WTC11 (cell line): ENCODE data around the gene CAMTA1. TPM values are rescaled to one million over a fixed set of nuclear protein-coding genes. Genes with fewer than 3 reads are reported as not detected.
A peak's percentile ranks its signal among the peaks of the same experiment; 100 is the strongest.

Experiments
- ATAC-seq: fragments of 200-7000 bp; cut with Tn5 transposase; 2 replicates; pipeline ENCODE4 v1.10.0; 2021; ENCODE audit warnings: mild to moderate bottlenecking, moderate library complexity
- CTCF ChIA-PET: fragments of 300-600 bp; sonication (Branson Sonifier 250); formaldehyde crosslinking; loops from one replicate; lab custom pipeline; 2021; ENCODE audit warnings: antibody characterized with exemption; lab: Charles Lee
- POLR2A ChIA-PET: fragments of 350-600 bp; sonication (Branson Sonifier 250); formaldehyde crosslinking; loops from one replicate; lab custom pipeline; 2021; ENCODE audit warnings: antibody characterized with exemption; lab: Charles Lee
- DNase-seq: peaks from one replicate; pipeline ENCODE4 v3.0.0; 2021; ENCODE audit warnings: low spot score
- H3K27ac Mint-ChIP-seq: 2 replicates; pipeline ENCODE4 v1.8.0; 2021; ENCODE audit warnings: mixed read lengths
- H3K27me3 Mint-ChIP-seq: 2 replicates; pipeline ENCODE4 v1.8.0; 2021; ENCODE audit warnings: low read depth, mild to moderate bottlenecking, moderate library complexity, mixed read lengths
- H3K36me3 Mint-ChIP-seq: 2 replicates; pipeline ENCODE4 v1.8.0; 2021; ENCODE audit warnings: mixed read lengths
- H3K4me1 Mint-ChIP-seq: 2 replicates; pipeline ENCODE4 v1.8.0; 2022; ENCODE audit warnings: mixed read lengths
- H3K4me3 Mint-ChIP-seq: 2 replicates; pipeline ENCODE4 v1.8.0; 2021; ENCODE audit warnings: mild to moderate bottlenecking, moderate library complexity, mixed read lengths
- H3K9me3 Mint-ChIP-seq: 2 replicates; pipeline ENCODE4 v1.8.0; 2021; ENCODE audit warnings: mixed read lengths
- ATF1 ChIP-seq: sonication (generic); formaldehyde crosslinking; IDR thresholded peaks from 2 replicates; pipeline ENCODE4 v1.8.1; 2023; ENCODE audit warnings: mild to moderate bottlenecking, moderate library complexity, missing genetic modification reagents
- E2F4 ChIP-seq: sonication (generic); formaldehyde crosslinking; IDR thresholded peaks from 2 replicates; pipeline ENCODE4 v1.8.1; 2022; ENCODE audit warnings: low read depth, mild to moderate bottlenecking, moderate library complexity, missing genetic modification reagents, borderline replicate concordance
- ELF4 ChIP-seq: sonication (generic); formaldehyde crosslinking; IDR thresholded peaks from 2 replicates; pipeline ENCODE4 v1.8.1; 2022; ENCODE audit warnings: low read depth, mild to moderate bottlenecking, moderate library complexity, missing genetic modification reagents
- EMX1 ChIP-seq: fragments of 250-450 bp; sonication (Bioruptor Pico); IDR thresholded peaks from 2 replicates; pipeline ENCODE4 v1.8.0; 2021; ENCODE audit warnings: mild to moderate bottlenecking
- GTF2I ChIP-seq: fragments of 250-450 bp; sonication (Bioruptor Pico); conservative IDR thresholded peaks from 2 replicates; pipeline ENCODE4 v1.4.0; 2021; ENCODE audit warnings: mild to moderate bottlenecking
- HMGA2 ChIP-seq: fragments of 250-450 bp; sonication (Bioruptor Pico); IDR thresholded peaks from 2 replicates; pipeline ENCODE4 v1.4.0; 2021; ENCODE audit warnings: mild to moderate bottlenecking, moderate library complexity
- IRF1 ChIP-seq: sonication (generic); formaldehyde crosslinking; IDR thresholded peaks from 2 replicates; pipeline ENCODE4 v1.8.0; 2023; ENCODE audit warnings: missing genetic modification reagents
- IRF2 ChIP-seq: sonication (generic); formaldehyde crosslinking; IDR thresholded peaks from 2 replicates; pipeline ENCODE4 v1.8.0; 2022; ENCODE audit warnings: low read depth, missing genetic modification reagents, borderline replicate concordance
- KAT7 ChIP-seq: sonication (generic); formaldehyde crosslinking; IDR thresholded peaks from 2 replicates; pipeline ENCODE4 v1.8.1; 2023; ENCODE audit warnings: missing genetic modification reagents, mild to moderate bottlenecking, borderline replicate concordance
- MAX ChIP-seq: sonication (generic); formaldehyde crosslinking; IDR thresholded peaks from 2 replicates; pipeline ENCODE4 v1.8.0; 2022; ENCODE audit warnings: mild to moderate bottlenecking, missing genetic modification reagents
- NR1H2 ChIP-seq: sonication (generic); formaldehyde crosslinking; IDR thresholded peaks from 2 replicates; pipeline ENCODE4 v1.9.0; 2021; ENCODE audit warnings: mild to moderate bottlenecking, moderate library complexity, missing genetic modification reagents
- NR2C2 ChIP-seq: sonication (generic); formaldehyde crosslinking; IDR thresholded peaks from 2 replicates; pipeline ENCODE4 v1.8.0; 2022; ENCODE audit warnings: mild to moderate bottlenecking, missing genetic modification reagents
- NR3C1 ChIP-seq: sonication (generic); formaldehyde crosslinking; conservative IDR thresholded peaks from 2 replicates; pipeline ENCODE4 v1.8.1; 2023; ENCODE audit warnings: low read depth, mild to moderate bottlenecking, missing genetic modification reagents
- PRRX2 ChIP-seq: fragments of 250-450 bp; sonication (Bioruptor Pico); IDR thresholded peaks from 2 replicates; pipeline ENCODE4 v1.8.0; 2021; ENCODE audit warnings: mild to moderate bottlenecking
- SOX15 ChIP-seq: fragments of 250-450 bp; sonication (Bioruptor Pico); IDR thresholded peaks from 2 replicates; pipeline ENCODE4 v1.9.0; 2021; ENCODE audit warnings: mild to moderate bottlenecking
- TEAD4 ChIP-seq: sonication (generic); formaldehyde crosslinking; IDR thresholded peaks from 2 replicates; pipeline ENCODE4 v1.8.0; 2022; ENCODE audit warnings: mild to moderate bottlenecking, missing genetic modification reagents
- ZNF121 ChIP-seq: sonication (generic); formaldehyde crosslinking; IDR thresholded peaks from 2 replicates; pipeline ENCODE4 v1.8.0; 2023; ENCODE audit warnings: missing genetic modification reagents
- ZNF219 ChIP-seq: sonication (generic); formaldehyde crosslinking; IDR thresholded peaks from 2 replicates; pipeline ENCODE4 v1.8.0; 2023; ENCODE audit warnings: missing genetic modification reagents, mild to moderate bottlenecking, borderline replicate concordance
- ZNF671 ChIP-seq: fragments of 250-450 bp; sonication (Bioruptor Pico); IDR thresholded peaks from 2 replicates; pipeline ENCODE4 v1.8.0; 2021; ENCODE audit warnings: mild to moderate bottlenecking
- total RNA-seq: library from RNA; stranded (reverse); gene quantifications from 3 replicates; pipeline ENCODE4 v1.2.3, GENCODE V29; 2021
- TF ChIP-seq, protein P1 (sequence below): sonication (generic); formaldehyde crosslinking; IDR thresholded peaks from 2 replicates; pipeline ENCODE4 v1.8.0; 2022; ENCODE audit warnings: mild to moderate bottlenecking, missing genetic modification reagents

Gene CAMTA1
- total RNA-seq, 1 experiment from 2014 or later, result 86.4 TPM

GRCh38 chr1:7702365-7702764 lies 917.1 kb downstream of the CAMTA1 start:
- Mint-ChIP-seq H3K4me1 (peaks cover 16% of the 10 kb centered on the region), H3K9me3 (peaks cover 12% of the 10 kb centered on the region), H3K4me3 (peak overlapping the region; percentile 70), H3K27ac (no peak overlapping the region), H3K36me3 (peaks cover 11% of the 10 kb centered on the region), H3K27me3 (peaks cover 52% of the 10 kb centered on the region)
- TF ChIP-seq SOX15 (CRISPR knock-in tag) (no peak), NR3C1 (CRISPR knock-in tag) (no peak), NR2C2 (CRISPR knock-in tag) (no peak), EMX1 (CRISPR knock-in tag) (no peak), ZNF121 (no peak), ELF4 (CRISPR knock-in tag) (no peak), NR1H2 (no peak), E2F4 (CRISPR knock-in tag) (no peak), MAX (CRISPR knock-in tag) (no peak), ATF1 (CRISPR knock-in tag) (no peak), PRRX2 (CRISPR knock-in tag) (no peak), HMGA2 (CRISPR knock-in tag) (no peak), IRF2 (CRISPR knock-in tag) (no peak), TEAD4 (no peak), ZNF219 (CRISPR knock-in tag) (no peak), ZNF671 (no peak), GTF2I (CRISPR knock-in tag) (no peak), IRF1 (CRISPR knock-in tag) (no peak)
- TF ChIP-seq, protein P1, sequence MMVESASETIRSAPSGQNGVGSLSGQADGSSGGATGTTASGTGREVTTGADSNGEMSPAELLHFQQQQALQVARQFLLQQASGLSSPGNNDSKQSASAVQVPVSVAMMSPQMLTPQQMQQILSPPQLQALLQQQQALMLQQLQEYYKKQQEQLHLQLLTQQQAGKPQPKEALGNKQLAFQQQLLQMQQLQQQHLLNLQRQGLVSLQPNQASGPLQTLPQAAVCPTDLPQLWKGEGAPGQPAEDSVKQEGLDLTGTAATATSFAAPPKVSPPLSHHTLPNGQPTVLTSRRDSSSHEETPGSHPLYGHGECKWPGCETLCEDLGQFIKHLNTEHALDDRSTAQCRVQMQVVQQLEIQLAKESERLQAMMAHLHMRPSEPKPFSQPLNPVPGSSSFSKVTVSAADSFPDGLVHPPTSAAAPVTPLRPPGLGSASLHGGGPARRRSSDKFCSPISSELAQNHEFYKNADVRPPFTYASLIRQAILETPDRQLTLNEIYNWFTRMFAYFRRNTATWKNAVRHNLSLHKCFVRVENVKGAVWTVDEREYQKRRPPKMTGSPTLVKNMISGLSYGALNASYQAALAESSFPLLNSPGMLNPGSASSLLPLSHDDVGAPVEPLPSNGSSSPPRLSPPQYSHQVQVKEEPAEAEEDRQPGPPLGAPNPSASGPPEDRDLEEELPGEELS, result no peak
- ATAC-seq, result peak; percentile 12
- CTCF ChIA-PET, result interaction anchor here (1.4 to 4.9 kb wide), 4 partner anchors 22 to 55 kb away, joined by 4 to 84 read pairs (median 23); no protein-coding TSS in a partner anchor
- POLR2A ChIA-PET, result no interaction called here
- peak; percentile 41 for DNase-seq

DNA sequence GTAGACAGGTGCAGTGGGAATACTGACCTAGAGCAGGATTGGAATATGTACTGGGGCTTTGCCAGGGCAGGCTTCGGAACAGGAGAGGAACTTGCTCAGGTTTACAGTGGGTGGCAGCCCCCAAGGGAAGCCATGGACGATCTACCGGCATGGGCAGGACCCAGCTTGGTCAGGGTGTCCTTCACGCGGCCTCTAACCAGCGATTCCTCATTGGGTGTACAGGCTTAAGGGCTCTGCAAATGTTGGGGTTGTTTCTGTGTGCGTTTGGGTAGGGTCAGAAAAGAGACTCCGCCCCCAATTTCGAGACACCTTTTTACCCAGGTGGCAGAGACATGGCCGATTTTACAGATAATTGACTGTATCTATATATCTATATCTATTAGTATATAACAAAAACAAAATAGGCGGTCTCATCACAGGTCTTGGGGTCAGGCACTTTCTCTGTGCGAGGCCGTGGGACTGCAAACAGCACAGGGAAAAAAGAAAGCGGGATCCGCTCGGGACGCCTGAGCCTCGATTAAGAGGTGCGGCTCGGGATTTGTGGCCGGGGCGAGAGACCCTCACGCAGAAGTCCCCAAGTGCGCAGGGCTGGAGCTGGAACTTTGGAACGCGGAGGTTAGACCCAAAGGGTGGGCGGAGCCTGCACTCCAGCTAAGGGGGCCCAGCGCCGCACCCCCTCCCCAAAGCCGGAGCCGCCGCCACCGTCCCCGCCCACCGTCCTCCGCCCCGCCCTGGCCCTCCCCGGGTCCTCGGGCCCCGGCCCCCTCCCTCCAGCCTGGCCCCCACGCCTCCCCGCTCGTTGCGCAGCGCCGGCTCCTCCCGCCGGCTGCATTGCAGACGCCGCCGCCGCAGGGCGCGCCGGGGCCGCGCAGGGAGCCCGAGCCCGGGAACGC lies 918.3 kb downstream of the CAMTA1 start:
- ChIA-PET POLR2A (interaction anchor here (1.0 to 1.7 kb wide), 3 partner anchors 23 to 49 kb away, joined by 3 to 17 read pairs (median 3); no protein-coding TSS in a partner anchor), CTCF (interaction anchor here (0.9 to 4.9 kb wide), 11 partner anchors 23 to 272 kb away, joined by 3 to 84 read pairs (median 7); no protein-coding TSS in a partner anchor)
- Mint-ChIP-seq H3K27ac (no peak overlapping the region), H3K27me3 (peaks cover 54% of the 10 kb centered on the region), H3K36me3 (peaks cover 11% of the 10 kb centered on the region), H3K9me3 (peaks cover 12% of the 10 kb centered on the region), H3K4me3 (peak overlapping the region; percentile 70), H3K4me1 (peaks cover 16% of the 10 kb centered on the region)
- ATAC-seq (peak; percentile 29), DNase-seq (peak; percentile 78)
- TF ChIP-seq TEAD4 (no peak), KAT7 (CRISPR knock-in tag) (no peak)
